OCI-LY3 (cell line): ENCODE measurements around the gene ZNF716.

Source experiments
- CTCF ChIP-seq: fragments of 200-600, 300-600 bp; sonication (generic); IDR thresholded peaks from 2 replicates; pipeline ENCODE4 v1.5.1; 2014; ENCODE audit warnings: antibody characterized with exemption, low read length, low read depth
- EZH2phosphoT487 ChIP-seq: fragments of 200-600 bp; shearing (Covaris generic); IDR thresholded peaks from 2 replicates; pipeline ENCODE4 v1.6.1; 2018; ENCODE audit warnings: antibody characterized with exemption, mixed run types, low read depth

DNA sequence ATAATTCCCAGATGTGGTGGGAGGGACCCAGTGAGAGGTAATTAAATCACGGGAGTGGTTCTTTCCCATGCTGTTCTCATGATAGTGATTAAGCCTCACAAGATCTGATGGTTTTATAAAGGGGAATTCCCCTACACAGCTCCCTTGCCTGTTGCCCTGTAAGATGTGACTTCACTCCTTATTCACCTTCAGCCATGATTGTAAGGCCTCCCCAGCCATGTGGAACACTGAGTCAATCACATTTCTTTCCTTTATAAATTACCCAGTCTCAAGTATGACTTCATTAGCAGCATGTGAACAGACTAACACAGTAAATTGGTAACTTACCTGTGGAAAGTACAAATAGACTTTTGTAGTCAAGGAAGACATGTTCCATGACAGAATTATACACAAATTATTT is 55.2 kb downstream of the ZNF716 start:
- TF ChIP-seq CTCF = no peak
- no peak for TF ChIP-seq EZH2phosphoT487
